ENCODE results near the gene ZC3H18. TPM values are rescaled to one million over a fixed set of nuclear protein-coding genes. Genes with fewer than 3 reads are reported as not detected.
A peak's percentile ranks its signal among the peaks of the same experiment; 100 is the strongest.

ZC3H18 gene
- total and polyA plus RNA-seq, 10 of the 15 experiments (the other 5 are each of a cell fraction or from before 2014, with no cell fraction given) = 1.0 to 58.3 (median 22.4) TPM

DNA sequence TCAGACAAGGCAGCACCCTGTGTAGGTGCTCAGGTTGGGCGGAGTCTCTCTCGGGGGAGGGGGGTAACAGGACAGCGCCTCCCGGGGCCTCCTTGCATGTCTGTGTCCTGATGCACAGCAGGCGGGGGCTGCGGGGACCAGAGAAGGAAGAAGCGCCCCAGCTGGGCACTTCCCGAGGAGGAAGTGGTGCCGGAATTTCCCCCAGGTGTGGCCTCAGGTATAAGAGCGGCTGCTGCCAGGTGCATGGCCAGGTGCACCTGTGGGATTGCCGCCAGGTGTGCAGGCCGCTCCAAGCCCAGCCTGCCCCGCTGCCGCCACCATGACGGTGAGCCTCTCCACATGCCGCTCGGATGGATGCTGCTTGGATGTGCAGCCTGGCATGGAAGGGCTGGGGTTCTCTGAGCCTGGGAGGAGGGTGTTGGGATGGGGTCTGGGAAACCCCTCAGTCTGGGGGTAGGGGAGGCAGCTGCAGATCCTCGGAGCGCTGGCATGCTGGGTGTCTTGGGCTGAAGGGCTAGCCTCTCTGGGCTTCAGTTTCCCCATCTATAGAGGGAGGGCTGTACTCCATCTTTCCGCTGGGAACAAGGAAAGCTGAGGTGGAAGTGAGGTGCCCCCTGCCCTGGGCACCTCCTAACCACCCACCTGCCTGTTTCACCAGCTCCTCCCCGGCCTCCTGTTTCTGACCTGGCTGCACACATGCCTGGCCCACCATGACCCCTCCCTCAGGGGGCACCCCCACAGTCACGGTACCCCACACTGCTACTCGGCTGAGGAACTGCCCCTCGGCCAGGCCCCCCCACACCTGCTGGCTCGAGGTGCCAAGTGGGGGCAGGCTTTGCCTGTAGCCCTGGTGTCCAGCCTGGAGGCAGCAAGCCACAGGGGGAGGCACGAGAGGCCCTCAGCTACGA lies 68.4 kb downstream of the ZC3H18 start, which contains the start of gene IL17C:
Gene IL17C, plus strand, starts transcription at position 250 of the 908 bp plus-strand sequence. Its CDS starts 70 bp downstream, at position 320.
- H3K4me1 ChIP-seq (ENCODE audit: control insufficient read depth, insufficient read depth, low read length) = peaks cover 26% of the 10 kb centered on the region
- peak within 1 kb of the TSS; percentile 13; the same call in 1 of the 2 replicates for H3K4me2 ChIP-seq (ENCODE audit: control insufficient read depth, insufficient read depth)
- no peak within 1 kb of the TSS for H3K4me3 ChIP-seq
- 9% methylated on average over 26 of the region's 27 CpGs for WGBS (ENCODE audit: insufficient coverage, insufficient replicate concordance, low lambda C conversion rate, missing lambda C conversion rate)
- CTCF ChIA-PET = no interaction called here
- H3K9ac ChIP-seq (ENCODE audit: control insufficient read depth, insufficient read depth, low read length) = no peak within 1 kb of the TSS
- SMC1A ChIA-PET (ENCODE audit: uncharacterized antibody, unreplicated experiment) = no interaction called here
- no peaks in the 10 kb centered on the region for H3K36me3 ChIP-seq (ENCODE audit: control insufficient read depth in 2 of 2, insufficient read depth in 2 of 2, low read length in 1 of 2)
- H3K27ac ChIP-seq (ENCODE audit: control insufficient read depth, insufficient read depth) = no peak within 1 kb of the TSS
- RAD21 ChIA-PET (ENCODE audit: unreplicated experiment) = interaction anchor here (1.5 kb wide), 1 partner anchor 11 kb away, joined by 6 read pairs; no protein-coding TSS in a partner anchor
- intact Hi-C loops (cut with micrococcal nuclease; ENCODE audit: unreplicated experiment) = no loop called here
- FAIRE-seq (no peak), DNase-seq (ENCODE audit: low read depth, low spot score) (no peak), ATAC-seq (no peak)
- H4K20me1 ChIP-seq (ENCODE audit: control insufficient read depth, insufficient read depth) = no peaks in the 10 kb centered on the region; the same call in 1 of the 2 replicates
- H2AFZ ChIP-seq (ENCODE audit: control insufficient read depth, low read depth, low read length) = no peak within 1 kb of the TSS
- POLR2A ChIA-PET = interaction anchor here (0.5 to 1.7 kb wide), 6 partner anchors 10 to 529 kb away, joined by 3 to 6 read pairs (median 4); no protein-coding TSS in a partner anchor
- BruUV-seq (replicated peaks) = no TSS peak
- in situ Hi-C loops (cut with MboI) = no loop called here
- TF ChIP-seq TCF3 (IDR thresholded peaks at IDR 0.05; ENCODE audit: borderline replicate concordance, insufficient read depth, low read depth, low read length) (peak; percentile 74; the same call in 1 of the 2 replicates), TCF12 (IDR thresholded peaks at IDR 0.05; ENCODE audit: low read depth, low read length) (peak; percentile 78), POU2F2 (IDR thresholded peaks at IDR 0.05; ENCODE audit: borderline replicate concordance, low read depth, low read length) (no peak)
- TF ChIP-seq, protein P1, sequence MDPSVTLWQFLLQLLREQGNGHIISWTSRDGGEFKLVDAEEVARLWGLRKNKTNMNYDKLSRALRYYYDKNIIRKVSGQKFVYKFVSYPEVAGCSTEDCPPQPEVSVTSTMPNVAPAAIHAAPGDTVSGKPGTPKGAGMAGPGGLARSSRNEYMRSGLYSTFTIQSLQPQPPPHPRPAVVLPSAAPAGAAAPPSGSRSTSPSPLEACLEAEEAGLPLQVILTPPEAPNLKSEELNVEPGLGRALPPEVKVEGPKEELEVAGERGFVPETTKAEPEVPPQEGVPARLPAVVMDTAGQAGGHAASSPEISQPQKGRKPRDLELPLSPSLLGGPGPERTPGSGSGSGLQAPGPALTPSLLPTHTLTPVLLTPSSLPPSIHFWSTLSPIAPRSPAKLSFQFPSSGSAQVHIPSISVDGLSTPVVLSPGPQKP (IDR thresholded peaks at IDR 0.05; ENCODE audit: low read depth, low read length) = no peak
- no peaks in the 10 kb centered on the region for H3K79me2 ChIP-seq (ENCODE audit: control insufficient read depth, insufficient read depth, low read length)
- H3K27me3 ChIP-seq (replicated peaks in 1 of 2; ENCODE audit: control insufficient read depth in 2 of 2, insufficient read depth in 2 of 2, low read length in 1 of 2) = peaks cover 13 to 18% of the 10 kb centered on the region in 2 experiments
- no peaks in the 10 kb centered on the region; the same call in 2 of the 3 replicates for H3K9me3 ChIP-seq (replicated peaks; ENCODE audit: control insufficient read depth, insufficient read depth, low read length)

Measured in GM12878 (cell line).